GM23338 (cell line): ENCODE measurements around the gene PTGIR.

ENCODE experiments used
- CREB1 ChIP-seq: fragments of 250-450 bp; sonication (Bioruptor Pico); IDR thresholded peaks from 2 replicates; pipeline ENCODE4 v1.5.0; 2020; ENCODE audit warnings: low read depth, mild to moderate bottlenecking, moderate library complexity
- CTCF ChIP-seq, 2 experiments: fragments of 200-600 bp in 1 of 2; sonication (generic) in 1 of 2; conservative IDR thresholded peaks; 2 replicates each; pipeline versions ENCODE4 v1.5.1 to v1.6.1; 2016 to 2017; ENCODE audit warnings: antibody characterized with exemption in 2 of 2, low read depth in 2 of 2, mild to moderate bottlenecking in 2 of 2, moderate library complexity in 1 of 2
- EZH2phosphoT487 ChIP-seq: fragments of 200-600 bp; sonication (generic); IDR thresholded peaks from one replicate; pipeline ENCODE4 v1.8.1; 2018; ENCODE audit warnings: antibody characterized with exemption; ENCODE audit not compliant: unreplicated experiment
- NANOG ChIP-seq: IDR thresholded peaks from 2 replicates; pipeline ENCODE4 v1.6.1; 2016; ENCODE audit warnings: antibody characterized with exemption, borderline replicate concordance
- POLR2AphosphoS5 ChIP-seq: IDR thresholded peaks from 2 replicates; pipeline ENCODE4 v1.6.1; 2016; ENCODE audit warnings: antibody characterized with exemption, low read depth
- STAT1 ChIP-seq: IDR thresholded peaks from one replicate; pipeline ENCODE4 v1.6.1; 2016; ENCODE audit warnings: antibody characterized with exemption; ENCODE audit not compliant: unreplicated experiment

DNA sequence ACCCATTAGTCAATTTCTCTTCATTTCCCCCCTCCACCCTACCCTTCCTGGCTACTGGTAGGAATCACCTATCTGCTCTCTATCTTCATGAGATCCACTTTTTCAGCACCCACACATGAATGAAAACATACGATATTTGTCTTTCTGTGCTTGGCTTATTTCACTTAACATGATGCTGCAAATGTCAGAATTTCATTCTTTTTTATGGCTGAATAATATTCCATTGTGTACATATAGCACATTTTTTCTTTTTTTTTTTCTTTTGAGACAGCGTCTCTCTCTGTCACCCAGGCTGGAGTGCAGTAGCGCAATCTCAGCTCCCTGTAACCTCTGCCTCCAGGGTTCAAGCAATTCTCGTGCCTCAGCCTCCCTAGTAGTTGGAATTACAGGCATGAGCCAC lies 33.6 kb downstream of the PTGIR start:
- TF ChIP-seq CREB1 (CRISPR knock-in tag) (no peak), CTCF (conservative IDR thresholded peaks at IDR 0.05; ENCODE audit: low read depth in 2 of 2) (no peak), POLR2AphosphoS5 (no peak), NANOG (no peak), STAT1 (no peak), EZH2phosphoT487 (no peak)
